Tibial nerve (tissue), 4 donors: ENCODE results near the gene ZGPAT. TPM values are rescaled to one million over a fixed set of nuclear protein-coding genes. Genes with fewer than 3 reads are reported as not detected.
"Not testable (repeated sequence)": the region's sequence is repeated elsewhere in the genome, so short reads cannot be mapped to it uniquely, and the experiment has no call there.

ENCODE experiments used
- DNase-seq, 2 donors: peaks; one replicate each; pipeline ENCODE4 v3.0.0-alpha.2; 2019; ENCODE audit warnings: low spot score in 2 of 2
- H3K27ac ChIP-seq, 4 donors: fragments of 200-600 bp; sonication (generic) in 3 of 4; one replicate each; pipeline ENCODE4 v1.5.1; 2017 to 2019; ENCODE audit warnings: mild to moderate bottlenecking in 1 of 4
- H3K27me3 ChIP-seq, 2 donors: fragments of 200-600 bp; sonication (generic) in 1 of 2; one replicate each; pipeline versions ENCODE4 v1.5.1 to v1.6.0; 2017 to 2019
- H3K36me3 ChIP-seq, 3 donors: fragments of 200-600 bp; sonication (generic); one replicate each; pipeline ENCODE4 v1.5.1; 2018 to 2019
- H3K4me1 ChIP-seq, 4 donors: fragments of 200-600 bp; sonication (generic) in 3 of 4; one replicate each; pipeline ENCODE4 v1.5.1; 2017 to 2019
- H3K4me3 ChIP-seq, 4 donors: fragments of 200-600 bp; sonication (generic) in 3 of 4; one replicate each; pipeline ENCODE4 v1.5.1; 2017 to 2019; ENCODE audit warnings: mild to moderate bottlenecking in 1 of 4, moderate library complexity in 1 of 4
- H3K9me3 ChIP-seq, 4 donors: fragments of 200-600 bp; sonication (generic) in 3 of 4; one replicate each; pipeline ENCODE4 v1.5.1; 2017 to 2019
- EP300 ChIP-seq, 2 donors: sonication (generic); formaldehyde crosslinking; IDR thresholded peaks; one replicate each; pipeline ENCODE4 v1.6.1; 2017; ENCODE audit warnings: antibody characterized with exemption in 2 of 2, mild to moderate bottlenecking in 1 of 2
- POLR2A ChIP-seq, 2 donors: fragments of 450-650 bp; IDR thresholded peaks; one replicate each; pipeline ENCODE4 v1.6.1; 2017; ENCODE audit warnings: antibody characterized with exemption in 2 of 2, mild to moderate bottlenecking in 2 of 2, moderate library complexity in 2 of 2
- WGBS, 2 donors: methylation state at CpG; one replicate each; pipeline ENCODE4 v1.1.5; 2018; 5-methylcytosine and 5-hydroxymethylcytosine counted together
- total RNA-seq, 4 donors: library from RNA; depleted of rRNA; stranded (reverse); fragments of >200 nt; gene quantifications; one replicate each; pipeline ENCODE4 v1.1.0, GENCODE V29; 2016
- TF ChIP-seq, protein P1 (sequence below), 5 experiments: fragments of 200-600 bp in 3 of 5; fragments of 450-650 bp in 2 of 5; sonication (generic) in 3 of 5; IDR thresholded peaks; one replicate each; pipeline ENCODE4 v1.5.1; 2016 to 2019; ENCODE audit warnings: antibody characterized with exemption in 5 of 5, mild to moderate bottlenecking in 3 of 5, moderate library complexity in 2 of 5

ZGPAT gene
- total RNA-seq, 4 donors from 2014 or later = 27.5 to 70.8 (median 40.9) TPM

DNA sequence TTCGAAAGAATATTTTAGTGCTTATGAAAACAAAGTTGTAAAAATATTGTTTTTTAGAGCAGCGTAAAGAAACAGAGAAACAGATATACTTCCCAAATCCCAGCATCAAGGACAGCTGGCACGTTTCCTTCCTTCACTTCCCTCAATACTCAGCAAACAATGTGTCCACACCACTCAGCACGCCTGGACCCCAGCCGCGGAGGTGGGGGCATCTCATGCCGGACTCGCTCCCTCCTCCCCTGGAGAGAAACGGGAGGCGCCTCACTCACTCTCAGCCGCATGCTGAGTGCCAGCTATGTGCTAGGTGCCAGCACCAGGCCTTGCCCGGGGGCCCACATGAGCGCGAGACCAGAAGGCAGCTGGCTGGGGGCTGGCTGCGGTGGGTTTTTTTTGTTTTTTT, 66.5 kb downstream of the ZGPAT start:
- Histone ChIP-seq H3K9me3 (no peaks in the 10 kb centered on the region), H3K27ac (no peak overlapping the region), H3K4me3 (no peak overlapping the region), H3K27me3 (no peaks in the 10 kb centered on the region), H3K36me3 (peaks cover 0 to 30% (median 0%) of the 10 kb centered on the region in 3 donors), H3K4me1 (peaks cover 0 to 36% (median 0%) of the 10 kb centered on the region in 4 donors)
- TF ChIP-seq, protein P1, sequence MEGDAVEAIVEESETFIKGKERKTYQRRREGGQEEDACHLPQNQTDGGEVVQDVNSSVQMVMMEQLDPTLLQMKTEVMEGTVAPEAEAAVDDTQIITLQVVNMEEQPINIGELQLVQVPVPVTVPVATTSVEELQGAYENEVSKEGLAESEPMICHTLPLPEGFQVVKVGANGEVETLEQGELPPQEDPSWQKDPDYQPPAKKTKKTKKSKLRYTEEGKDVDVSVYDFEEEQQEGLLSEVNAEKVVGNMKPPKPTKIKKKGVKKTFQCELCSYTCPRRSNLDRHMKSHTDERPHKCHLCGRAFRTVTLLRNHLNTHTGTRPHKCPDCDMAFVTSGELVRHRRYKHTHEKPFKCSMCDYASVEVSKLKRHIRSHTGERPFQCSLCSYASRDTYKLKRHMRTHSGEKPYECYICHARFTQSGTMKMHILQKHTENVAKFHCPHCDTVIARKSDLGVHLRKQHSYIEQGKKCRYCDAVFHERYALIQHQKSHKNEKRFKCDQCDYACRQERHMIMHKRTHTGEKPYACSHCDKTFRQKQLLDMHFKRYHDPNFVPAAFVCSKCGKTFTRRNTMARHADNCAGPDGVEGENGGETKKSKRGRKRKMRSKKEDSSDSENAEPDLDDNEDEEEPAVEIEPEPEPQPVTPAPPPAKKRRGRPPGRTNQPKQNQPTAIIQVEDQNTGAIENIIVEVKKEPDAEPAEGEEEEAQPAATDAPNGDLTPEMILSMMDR (IDR thresholded peaks at IDR 0.05) = no peak
- TF ChIP-seq EP300 (IDR thresholded peaks at IDR 0.05) (no peak), POLR2A (IDR thresholded peaks at IDR 0.05) (no peak)
- WGBS, 2 donors = 71 to 83% methylated on average over 15 of the region's 15 CpGs
- no peak for DNase-seq

DNA sequence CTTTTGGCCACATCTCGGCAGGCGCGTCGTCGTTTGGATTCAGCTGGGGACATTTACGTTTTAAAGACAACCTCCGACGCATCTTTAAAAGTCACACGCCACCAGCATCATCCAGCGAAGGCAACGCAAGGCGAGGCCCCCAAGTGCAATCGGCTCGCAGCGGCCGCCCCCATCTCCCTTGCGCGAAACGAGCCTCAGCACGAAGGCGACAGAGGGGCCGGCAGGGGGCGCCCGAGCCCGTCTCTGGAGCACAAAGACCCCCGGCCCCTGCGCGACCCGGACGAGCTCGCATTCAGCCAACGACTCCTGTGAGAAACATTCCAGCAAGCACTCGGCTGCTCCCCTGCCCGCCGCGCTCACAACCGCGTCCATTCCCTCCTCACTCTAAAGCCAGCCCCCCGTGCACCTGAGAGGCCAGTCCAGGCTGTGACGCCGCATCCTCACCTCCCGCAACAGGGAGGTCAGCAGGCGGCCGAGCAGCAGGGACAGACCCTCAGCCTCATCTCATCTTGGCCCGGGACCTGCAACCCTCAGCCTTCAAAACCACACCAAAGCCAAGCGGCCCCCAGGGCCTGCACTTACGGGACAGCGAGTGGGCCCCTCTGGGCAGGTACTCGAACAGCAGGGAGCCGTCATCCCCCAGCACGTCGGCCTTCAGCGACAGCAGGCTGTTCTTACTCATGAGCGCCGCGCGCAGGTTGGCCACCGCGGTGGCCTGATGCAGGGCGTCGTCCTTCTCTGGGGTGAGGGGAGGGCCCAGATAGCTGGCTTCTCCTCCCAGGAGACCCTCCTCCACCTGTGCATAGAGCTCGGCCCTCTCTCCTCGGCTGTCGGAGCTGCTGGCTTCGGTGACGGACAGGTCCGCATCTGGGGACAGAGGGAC, 67.5 kb downstream of the ZGPAT start:
- WGBS, 2 donors = 34 to 59% methylated on average over 29 to 47 of the region's 67 CpGs
- Histone ChIP-seq H3K27me3 (no peaks in the 10 kb centered on the region), H3K9me3 (no peaks in the 10 kb centered on the region), H3K27ac (peak overlapping the region in 2 of 4 donors; percentile 17 to 33), H3K4me1 (peaks cover 0 to 36% (median 0%) of the 10 kb centered on the region in 4 donors), H3K36me3 (peaks cover 0 to 20% (median 0%) of the 10 kb centered on the region in 3 donors), H3K4me3 (peak overlapping the region in 2 of 4 donors; percentile 1 to 32)
- no peak for DNase-seq
- TF ChIP-seq, protein P1 (IDR thresholded peaks at IDR 0.05) = peak; percentile 44 to 83 (median 55)
- no peak for TF ChIP-seq POLR2A (IDR thresholded peaks at IDR 0.05)

DNA sequence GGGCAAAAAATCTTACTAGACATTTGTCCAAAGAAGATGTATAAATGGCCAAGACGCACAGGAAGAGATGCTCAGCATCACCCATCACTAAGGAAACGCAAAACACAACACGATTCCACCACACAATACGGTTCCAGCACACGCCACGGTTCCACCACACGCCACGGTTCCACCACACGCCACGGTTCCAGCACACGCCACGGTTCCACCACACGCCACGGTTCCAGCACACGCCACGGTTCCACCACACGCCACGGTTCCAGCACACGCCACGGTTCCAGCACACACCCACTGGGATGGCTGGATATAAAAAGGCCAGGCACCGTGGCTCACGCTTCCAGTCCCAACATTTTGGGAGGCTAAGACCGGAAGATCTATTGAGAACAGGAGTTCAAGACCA, 69.0 kb downstream of the ZGPAT start:
- peaks cover 0 to 10% (median 0%) of the 10 kb centered on the region in 3 donors for H3K36me3 ChIP-seq
- H3K4me3 ChIP-seq, H3K27ac ChIP-seq, H3K27me3 ChIP-seq, H3K9me3 ChIP-seq, DNase-seq: not testable (repeated sequence)
- 83 to 88% methylated on average over 23 of the region's 23 CpGs for WGBS, 2 donors
- H3K4me1 ChIP-seq = peaks cover 0 to 36% (median 0%) of the 10 kb centered on the region in 4 donors

DNA sequence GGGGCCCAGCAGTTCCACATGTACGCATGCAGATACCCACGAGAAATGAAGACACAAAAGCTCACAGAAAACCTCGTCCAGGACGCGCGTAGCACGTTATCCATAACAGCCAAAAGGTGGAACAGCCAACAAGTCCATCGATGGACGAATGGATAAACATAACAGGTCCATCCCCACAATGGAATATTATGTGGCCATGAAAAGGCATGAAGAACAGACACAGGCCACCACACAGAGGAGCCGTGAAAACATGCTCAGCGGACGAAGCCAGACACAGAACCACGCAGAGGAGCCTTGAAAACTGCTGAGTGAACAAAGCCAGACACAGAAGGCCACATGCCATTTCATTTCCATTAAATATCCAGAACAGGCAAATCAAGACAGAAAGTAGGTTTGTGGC, 69.8 kb downstream of the ZGPAT start:
- Histone ChIP-seq H3K27ac (no peak overlapping the region), H3K4me1 (peaks cover 0 to 33% (median 0%) of the 10 kb centered on the region in 4 donors), H3K27me3 (no peaks in the 10 kb centered on the region), H3K4me3 (no peak overlapping the region), H3K36me3 (peaks cover 0 to 10% (median 0%) of the 10 kb centered on the region in 3 donors), H3K9me3 (no peaks in the 10 kb centered on the region)
- WGBS, 2 donors = 93 to 94% methylated on average over 13 of the region's 13 CpGs
- DNase-seq = no peak
- no peak for TF ChIP-seq EP300 (IDR thresholded peaks at IDR 0.05)
- no peak for TF ChIP-seq POLR2A (IDR thresholded peaks at IDR 0.05)
- TF ChIP-seq, protein P1 (IDR thresholded peaks at IDR 0.05) = no peak

DNA sequence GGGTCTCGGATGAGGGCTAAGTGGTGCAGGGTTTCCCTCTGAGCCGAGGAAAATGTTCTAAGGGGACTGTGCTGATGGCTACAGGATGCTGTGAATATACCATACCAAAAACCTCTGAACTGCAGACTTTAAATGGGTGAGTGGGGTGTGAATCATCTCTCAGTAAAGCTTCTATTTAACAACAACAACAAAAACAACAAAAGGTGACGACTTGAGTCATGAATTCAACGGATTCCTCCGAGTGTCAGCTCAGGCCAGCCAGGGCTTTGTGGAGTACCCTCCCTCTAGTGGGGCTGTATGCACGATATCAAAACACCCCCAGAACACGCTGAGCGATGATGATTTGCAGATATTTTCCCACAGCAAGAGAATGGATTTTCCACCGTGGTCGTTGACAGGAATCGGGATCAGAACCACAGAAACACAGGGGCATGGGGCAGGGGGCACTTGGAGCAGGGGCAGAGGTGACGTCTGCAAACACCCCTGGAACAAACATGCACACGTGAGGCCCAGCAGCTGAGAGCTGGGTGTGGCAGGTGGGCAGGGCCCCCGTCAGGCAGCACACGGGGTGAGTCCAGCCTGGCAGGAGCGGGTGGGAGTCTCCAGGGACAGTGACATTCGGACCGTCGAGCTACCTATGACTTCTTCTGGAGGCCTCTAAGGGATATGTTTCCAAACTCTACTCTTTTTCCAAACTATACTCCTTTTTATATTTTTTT, 70.4 kb downstream of the ZGPAT start:
- Histone ChIP-seq H3K27ac (no peak overlapping the region), H3K36me3 (peaks cover 0 to 10% (median 0%) of the 10 kb centered on the region in 3 donors), H3K4me1 (peaks cover 0 to 27% (median 0%) of the 10 kb centered on the region in 4 donors), H3K4me3 (no peak overlapping the region), H3K9me3 (no peaks in the 10 kb centered on the region), H3K27me3 (no peaks in the 10 kb centered on the region)
- no peak for TF ChIP-seq EP300 (IDR thresholded peaks at IDR 0.05)
- TF ChIP-seq, protein P1 (IDR thresholded peaks at IDR 0.05) = no peak
- TF ChIP-seq POLR2A (IDR thresholded peaks at IDR 0.05) = no peak
- WGBS, 2 donors = 58 to 68% methylated on average over 19 of the region's 19 CpGs
- DNase-seq = no peak
